GM19328 (cell line): Measurements from ENCODE around the gene VAPB.
"Not testable (repeated sequence)": the region's sequence is repeated elsewhere in the genome, so short reads cannot be mapped to it uniquely, and the experiment has no call there.

Experiments used
- ATAC-seq: cut with Tn5 transposase; IDR thresholded peaks from one replicate; pipeline ENCODE4 v1.9.1; 2021; ENCODE audit warnings: mild to moderate bottlenecking, moderate library complexity; ENCODE audit not compliant: unreplicated experiment

VAPB gene

DNA sequence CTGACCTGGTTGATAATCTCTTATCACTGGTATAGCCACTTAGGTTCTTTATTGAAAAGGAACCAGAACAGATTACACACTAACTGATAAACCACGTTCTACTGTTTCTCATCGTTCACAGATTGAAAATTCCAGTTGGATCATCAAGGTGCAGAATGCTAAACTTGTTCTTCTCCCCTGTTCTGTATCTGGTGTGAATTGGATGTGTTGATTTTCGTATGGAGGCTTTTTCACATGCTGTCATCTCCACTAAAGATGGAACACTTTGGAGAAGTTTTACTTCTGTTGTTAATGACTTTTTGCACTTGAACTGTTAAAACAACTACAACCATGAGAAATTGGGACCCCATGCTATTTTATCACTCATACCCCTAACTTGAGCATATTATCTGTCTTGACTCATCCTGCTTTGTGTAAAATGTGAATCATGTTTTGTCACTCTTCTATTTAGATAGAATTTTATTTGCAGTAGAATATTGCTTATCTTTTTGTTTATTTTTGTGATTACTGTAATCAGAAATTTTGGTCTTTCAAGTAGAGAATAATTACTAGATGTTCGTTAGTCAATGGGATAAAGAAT lies 17.5 kb downstream of the VAPB start:
- no peak for ATAC-seq

DNA sequence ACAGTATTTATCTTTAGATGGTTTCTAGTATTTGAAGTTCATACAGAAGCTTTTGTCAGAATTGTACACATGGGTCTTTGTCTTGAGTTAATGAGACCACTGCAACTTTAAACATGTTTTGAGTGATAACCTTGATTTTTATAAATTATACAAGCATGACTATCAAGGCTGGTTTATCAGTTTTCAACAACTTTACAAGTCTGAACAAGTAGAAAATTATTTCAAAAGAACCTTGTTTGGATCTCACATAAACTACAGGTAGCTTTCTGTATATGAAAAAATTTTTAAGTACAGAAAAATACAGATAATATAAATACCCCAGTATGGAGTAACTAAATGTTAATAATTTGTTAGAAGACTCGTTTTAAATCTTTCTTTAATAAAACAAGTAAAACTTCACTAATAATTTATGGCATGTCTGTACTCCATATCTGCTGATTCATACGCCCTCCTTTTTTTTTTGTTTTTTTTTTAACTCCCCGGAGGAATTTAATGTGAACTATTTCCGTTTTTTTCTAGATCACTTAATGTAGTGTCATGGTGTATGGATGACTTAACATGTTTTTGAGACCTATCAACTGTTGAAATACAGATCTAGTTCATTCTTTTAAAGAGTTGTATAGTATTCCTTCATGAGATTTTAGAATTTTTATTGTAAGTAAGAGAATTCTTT lies 18.3 kb downstream of the VAPB start:
- ATAC-seq = no peak

DNA sequence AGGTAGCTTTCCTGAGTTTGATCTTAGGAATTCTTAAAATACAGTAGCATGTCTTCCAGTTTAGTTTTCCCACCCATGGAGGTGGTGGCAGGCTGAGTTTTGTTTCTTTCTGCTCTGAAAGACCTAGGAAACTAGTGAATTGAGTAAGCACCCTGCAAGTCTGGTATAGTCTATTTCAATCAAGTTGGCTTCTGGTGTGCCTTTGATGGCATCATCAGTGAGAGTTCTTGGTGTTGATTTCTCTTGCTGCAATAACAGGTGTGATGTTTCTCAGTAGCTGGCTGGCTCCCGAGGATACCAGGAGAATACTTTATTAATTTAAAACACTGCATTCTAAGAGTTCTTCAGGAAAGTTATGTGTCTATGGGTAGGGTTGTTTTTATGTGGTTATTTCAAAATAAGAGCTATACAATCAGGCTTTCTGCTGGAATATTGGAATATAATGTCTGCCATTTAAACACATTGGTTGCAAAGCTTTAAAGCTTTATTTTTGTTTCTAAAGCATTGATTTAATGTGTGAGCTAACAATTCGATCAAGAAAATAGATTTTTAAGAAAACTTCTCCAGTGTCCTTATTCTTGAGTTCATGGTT lies 19.0 kb downstream of the VAPB start:
- ATAC-seq = no peak

DNA sequence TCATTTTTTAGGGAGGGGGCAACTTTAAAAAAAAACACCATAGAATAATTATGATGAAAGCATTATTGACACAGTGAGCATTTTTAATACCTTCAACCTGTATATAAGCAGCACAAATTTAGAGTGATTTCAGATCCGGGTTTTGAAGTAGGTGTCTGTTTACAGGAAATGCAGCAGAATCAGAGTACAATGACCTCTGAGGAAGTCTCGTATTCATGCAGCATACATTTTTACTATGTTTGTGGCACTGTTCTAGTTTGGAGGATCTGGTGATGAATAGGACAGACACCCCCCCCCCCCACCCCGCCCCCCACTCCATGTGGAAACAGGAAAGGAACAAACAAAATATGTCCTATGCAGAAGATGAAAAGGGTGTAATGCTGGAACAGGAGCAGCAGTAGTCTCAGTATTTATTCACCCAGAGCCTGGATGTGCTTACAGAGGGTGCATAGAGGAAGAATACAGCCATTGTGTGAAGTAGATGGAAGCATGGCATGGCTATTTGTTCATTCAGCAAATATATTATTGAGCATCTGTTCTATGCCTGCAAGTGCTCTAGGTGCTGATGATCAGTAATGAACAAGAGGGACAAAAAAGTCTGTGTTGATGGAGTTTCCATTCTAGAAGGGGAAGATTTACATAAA lies 19.7 kb downstream of the VAPB start:
- no peak for ATAC-seq

DNA sequence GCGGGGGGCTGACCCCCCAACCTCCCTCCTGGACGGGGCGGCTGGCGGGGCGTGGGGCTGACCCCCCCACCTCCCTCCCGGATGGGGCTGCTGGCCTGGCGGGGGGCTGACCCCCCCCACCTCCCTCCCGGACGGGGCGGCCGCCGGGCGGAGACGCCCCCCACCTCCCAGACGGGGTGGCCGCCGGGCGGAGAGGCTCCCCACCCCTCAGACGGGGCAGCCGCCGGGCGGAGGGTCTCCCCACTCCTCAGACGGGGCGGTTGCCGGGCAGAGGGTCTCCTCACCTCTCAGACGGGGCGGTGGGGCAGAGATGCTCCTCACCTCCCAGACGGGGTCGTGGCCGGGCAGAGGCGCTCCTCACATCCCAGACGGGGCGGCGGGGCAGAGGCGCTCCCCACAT lies 25.2 kb downstream of the VAPB start:
- not testable (repeated sequence) for ATAC-seq

DNA sequence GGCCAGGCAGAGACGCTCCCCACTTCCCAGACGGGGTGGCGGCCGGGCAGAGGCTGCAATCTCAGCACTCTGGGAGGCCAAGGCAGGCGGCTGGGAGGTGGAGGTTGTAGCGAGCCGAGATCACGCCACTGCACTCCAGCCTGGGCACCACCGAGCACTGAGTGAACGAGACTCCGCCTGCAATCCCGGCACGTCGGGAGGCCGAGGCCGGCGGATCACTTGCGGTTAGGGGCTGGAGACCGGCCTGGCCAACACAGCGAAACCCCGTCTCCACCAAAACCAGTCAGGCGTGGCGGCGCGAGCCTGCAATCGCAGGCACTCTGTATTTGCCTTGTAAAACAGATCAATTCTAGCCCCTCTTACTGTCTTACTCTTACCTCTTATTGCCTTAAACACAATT lies 25.8 kb downstream of the VAPB start:
- not testable (repeated sequence) for ATAC-seq

DNA sequence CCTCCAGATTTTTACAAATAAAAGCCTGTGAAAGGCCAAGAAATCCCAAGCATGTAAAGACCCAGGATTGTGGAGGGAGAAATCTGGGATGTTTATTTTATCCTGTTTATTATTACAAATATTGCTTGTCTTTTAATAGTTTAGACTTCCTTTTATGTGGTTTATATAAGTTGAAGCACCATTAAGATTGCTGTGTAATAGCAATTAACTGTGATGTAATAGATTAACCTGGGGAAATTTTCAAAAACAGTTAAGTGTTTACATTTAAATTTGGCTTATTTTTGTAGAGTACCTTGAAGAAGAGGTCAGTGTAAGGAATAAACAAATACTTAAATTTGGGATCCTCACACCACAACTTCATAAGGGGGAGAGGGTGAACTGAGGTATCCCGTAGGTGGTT lies 27.0 kb downstream of the VAPB start:
- no peak for ATAC-seq

DNA sequence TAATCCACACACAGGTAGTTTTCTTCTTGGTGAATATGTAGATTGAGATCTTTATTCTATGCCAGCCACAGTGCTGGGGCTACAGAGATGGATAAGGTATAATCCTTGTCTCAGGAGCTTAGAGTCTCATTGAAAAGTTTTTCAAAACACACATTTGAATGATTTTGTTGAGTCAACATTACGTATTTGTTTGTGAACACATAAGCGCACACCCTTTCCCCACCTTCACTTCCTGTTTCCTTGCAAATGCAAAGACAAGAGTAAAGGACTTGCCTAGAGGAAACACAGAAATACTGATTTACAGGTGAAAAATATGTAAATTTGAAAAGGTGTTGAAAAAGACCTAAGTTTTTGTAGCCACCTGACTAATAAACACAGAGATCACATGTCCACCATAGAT lies 27.8 kb downstream of the VAPB start:
- no peak for ATAC-seq

DNA sequence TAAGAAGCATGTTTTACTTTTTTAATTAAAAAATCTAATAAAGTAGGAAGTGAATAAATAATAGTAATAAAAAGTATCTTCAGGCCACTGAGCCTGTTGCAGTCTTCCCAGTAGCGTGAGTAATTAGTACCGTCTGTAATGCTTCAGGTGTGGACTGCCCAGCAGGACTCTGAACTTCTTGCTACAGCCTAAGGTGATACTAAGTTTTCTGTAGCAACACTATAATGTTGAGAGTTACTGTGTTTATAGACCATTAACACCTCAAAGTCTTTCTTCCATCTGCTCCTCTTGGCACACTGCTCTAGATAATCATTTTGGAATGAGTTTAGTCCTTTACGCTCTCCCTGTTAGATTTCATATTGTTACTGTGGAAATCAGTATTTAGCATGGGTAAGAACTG lies 28.4 kb downstream of the VAPB start:
- no peak for ATAC-seq

DNA sequence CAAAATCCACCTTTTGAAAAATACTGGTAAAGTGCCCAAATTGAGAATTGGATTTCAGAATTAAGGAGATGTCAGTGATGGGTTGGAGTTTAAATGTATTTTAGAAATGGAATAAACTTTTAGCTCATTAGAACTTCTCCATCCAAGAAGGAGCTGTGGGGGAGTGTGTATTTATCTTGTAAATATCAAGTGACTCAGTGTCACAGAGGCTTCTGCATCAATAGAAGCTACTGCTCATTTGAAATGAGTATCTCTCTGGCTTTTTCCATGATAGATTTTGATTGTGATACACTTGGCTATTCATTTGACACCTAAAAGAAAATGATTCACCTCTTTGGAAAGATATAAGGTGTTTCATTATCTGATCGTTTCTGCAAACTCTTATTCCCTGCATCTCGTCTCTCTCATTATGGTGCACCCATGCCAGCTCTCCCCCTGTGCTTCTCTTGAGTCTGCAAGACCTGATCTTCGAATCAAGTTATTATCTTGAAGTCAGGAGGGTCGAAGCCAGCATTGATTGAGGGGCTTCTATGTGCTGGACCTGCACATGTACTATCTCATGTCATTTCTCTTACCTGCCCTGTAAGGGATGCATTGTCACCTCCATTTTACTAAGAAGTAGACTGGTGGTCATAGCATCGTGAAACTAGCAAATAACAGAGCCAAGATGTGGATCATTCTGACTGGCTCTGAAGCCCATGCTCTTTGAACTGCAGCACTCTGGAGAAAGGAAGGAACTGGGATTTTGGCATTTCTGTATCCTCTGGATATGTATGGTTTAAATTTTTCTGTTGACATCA lies 30.1 kb downstream of the VAPB start:
- no peak for ATAC-seq

DNA sequence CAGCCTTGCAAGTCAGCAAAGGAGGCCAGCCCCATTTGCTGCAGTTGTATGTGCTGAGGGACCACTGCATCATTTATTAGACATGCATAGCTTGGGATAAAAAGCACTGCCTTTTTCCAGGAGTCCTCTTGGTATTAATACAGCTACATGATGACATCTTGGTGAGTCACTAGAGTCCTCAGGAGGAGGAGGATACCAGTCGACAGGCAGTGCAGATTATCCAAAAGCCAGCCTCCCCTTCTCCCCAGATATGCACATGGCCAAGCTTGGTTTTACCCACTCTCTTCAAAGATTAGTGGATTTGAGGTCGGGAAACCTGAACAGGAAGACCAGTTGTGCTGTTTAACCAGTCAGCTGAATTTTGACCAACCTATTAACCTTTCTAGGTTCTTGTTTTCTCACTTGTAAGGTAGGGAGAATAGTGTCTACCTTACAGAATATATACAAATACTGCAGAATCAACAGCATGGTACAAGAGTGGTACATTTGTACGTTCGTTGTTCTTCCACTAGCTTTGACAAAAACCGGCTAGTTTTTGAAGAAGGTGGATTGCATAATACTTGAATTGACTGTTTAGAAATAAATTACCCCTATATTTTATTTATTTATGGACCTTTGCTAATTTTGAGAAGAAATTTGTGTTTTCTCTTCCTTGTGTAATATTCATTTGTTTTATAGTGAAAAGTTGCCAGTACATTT lies 31.9 kb downstream of the VAPB start:
- ATAC-seq = no peak

DNA sequence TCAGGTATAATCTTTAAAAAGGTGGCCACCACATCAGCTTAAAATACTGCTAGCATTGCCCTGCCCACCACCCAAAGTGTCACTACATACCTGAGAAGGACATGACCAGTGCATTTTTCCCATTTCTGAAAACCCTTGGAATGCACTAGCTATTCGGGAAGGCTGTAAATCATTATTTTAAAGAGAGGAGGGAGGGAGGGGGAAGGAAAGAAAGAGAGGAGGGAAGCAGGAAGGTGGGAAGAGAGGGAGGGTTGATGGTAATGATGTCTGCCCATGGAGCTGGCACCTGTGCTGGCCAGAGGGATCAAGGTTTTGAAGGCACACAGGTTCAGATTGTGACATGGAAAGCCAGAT lies 32.4 kb downstream of the VAPB start:
- no peak for ATAC-seq

DNA sequence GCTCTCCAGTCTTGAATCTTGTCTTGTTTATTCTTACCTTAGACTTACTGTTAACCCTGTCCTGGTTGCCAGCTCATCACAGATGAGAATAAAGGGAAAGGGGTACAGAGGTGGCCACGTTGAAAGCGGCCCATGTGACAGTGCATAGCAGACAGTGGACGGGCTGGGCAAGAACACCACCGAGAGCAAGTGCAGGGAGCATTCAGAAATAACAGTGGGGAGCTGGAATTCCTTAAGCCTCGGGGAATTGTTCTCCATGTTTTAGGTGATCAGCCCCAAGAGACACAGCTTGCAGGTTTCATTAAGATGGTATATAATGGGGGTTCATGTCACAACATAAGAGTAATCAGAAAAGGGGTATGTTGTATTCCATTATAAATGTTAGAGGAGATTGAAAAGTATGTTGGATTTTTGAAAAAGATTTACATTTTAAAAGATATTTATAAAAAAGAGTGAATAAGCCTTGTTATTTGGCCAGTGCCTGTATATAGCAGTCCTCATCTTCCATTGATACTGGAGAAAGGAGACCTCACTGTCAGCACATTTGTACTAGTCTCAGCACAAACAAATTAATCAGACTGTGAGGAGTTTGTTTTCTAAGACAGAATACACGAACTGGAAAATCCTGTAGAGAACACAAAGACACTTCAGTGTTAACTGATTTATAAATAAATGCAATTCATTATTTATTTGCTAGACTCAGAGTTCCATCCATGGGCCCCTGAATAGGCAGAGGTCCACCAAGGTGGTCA lies 35.4 kb downstream of the VAPB start:
- ATAC-seq = no peak

DNA sequence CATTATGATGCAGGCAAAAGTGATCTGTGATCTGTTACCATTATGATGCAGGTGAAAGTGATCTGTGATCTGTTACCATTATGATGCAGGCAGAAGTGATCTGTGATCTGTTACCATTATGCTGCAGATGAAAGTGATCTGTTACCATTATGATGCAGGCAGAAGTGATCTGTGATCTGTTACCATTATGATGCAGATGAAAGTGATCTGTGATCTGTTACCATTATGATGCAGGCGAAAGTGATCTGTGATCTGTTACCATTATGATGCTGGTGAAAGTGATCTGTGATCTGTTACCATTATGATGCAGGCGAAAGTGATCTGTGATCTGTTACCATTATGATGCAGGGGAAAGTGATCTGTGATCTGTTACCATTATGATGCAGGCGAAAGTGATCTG lies 38.5 kb downstream of the VAPB start:
- not testable (repeated sequence) for ATAC-seq

DNA sequence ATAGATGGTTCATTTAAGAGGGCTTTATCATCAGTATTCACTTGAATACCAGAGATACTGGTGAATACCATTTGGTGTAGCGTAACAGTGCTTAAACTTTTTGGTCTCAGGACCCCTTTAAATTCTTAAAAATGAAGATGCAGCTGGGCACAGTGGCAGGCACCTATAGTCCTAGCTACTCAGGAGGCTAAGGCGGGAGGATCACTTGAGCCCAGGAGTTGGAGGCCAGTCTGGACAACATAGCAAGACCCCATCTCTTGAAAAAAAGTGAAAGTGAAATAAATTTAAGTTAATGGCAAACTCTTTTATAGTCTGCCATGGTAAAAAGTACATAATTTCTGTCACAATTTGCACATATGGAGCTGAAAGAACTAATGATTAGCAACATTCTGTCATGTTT lies 39.3 kb downstream of the VAPB start:
- ATAC-seq = no peak

DNA sequence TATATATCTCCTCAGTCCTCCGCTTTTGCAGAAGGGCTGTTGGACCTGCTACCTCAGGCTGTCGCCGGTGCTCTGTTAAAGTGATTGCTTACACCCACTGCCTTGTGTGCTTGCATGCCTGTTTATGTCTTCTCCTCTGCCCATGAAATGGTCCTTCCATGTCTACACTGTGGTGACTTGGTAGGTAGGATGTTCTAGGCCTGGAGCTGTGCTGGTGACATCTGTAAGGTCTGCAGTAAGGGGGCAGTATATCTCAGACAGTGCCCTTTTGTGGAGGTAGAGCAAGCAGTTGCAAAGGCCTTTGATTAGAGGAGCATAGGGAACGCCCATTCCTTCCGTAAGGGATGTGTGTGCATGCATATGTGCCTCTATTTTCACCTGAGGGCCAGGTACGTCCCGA lies 40.3 kb downstream of the VAPB start:
- no peak for ATAC-seq

DNA sequence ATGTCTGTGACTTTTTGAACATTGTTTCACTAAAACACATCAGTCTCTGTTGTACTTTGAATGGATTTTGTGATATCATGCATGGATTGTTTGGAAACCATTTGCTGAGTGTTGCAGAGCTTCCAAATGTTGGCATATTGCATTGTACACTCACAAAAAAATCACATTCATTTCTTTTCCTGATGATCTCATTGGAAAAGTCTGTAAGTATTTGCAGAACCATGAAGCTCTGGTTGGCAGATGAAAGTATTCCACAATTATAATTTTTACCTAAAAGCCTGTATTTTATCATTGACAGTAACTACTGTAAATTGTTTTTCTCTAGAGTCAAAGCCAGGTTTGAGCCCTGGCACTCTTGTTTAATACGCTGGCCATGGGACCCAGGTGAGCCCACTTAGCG lies 42.1 kb downstream of the VAPB start:
- ATAC-seq = no peak

DNA sequence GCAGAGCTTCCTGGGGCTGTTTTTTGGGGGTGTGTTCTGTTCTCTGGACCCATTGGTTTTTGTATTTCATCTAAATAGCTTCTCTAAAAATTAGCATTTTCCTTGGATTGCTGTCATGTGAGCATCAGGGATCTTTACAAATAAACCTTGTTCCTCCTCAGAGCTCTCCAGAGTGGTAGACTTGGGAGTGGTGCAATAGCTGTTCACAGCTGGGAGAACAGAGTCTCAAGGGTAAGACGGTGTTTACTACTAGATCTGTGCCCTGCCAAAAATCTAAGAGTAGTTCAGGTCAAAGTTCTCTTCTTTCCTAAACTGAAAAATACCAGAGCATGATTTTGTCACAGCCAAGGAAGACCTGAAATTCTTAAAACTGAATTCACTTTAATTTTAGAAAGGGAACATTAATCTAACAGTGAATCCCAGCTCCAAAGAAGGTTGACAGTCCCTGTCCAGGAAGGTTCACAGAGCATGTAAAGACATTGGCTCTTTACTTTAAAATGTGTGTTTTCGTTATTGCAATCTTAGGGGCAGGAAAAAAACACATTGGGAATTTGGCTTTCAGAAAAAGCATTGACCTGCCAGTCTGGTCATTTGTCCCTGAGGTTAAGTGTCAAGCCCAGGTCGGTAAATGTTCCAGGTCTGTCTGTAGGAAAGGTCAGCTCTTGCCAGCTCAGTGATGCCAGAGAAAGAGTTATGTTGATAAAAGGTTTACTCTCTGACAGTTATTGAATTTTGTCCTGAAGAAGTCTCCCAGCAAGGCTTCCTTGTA lies 43.3 kb downstream of the VAPB start:
- ATAC-seq = no peak

DNA sequence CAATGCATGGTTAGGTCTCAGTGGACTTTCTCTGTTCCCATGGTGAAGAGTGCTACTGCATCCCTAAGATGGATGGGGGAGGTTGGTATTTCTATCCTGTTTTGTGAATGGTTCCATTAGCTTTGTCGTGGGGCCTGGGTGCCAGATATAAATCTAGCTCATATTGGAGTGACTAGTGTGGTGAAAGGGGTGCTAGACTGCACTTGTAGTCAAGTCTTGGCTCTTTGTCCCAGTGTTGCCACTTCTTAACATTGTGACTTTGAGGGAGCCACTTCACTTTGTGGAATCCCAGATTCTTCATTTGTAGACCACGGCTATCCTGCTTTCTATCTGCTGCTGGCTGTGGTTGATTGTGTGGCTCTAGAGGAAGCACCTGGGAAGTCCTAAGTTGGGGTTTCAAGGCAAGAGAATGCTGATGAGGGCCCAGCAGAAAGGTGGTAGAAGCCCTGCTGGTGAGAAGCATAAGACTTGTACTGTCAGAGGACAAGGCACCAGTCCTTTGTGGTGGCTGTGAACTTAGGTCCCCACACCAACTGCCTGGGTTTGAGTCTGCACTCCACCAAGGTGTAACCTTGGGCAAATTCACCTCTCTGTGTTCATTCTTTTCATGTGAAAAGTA lies 44.1 kb downstream of the VAPB start:
- no peak for ATAC-seq
